GM18951 (cell line): ENCODE data around the gene NTN3.

Experiments used
- POLR2A ChIP-seq: IDR thresholded peaks from 4 replicates; pipeline ENCODE4 v1.6.1; 2011; ENCODE audit warnings: mild to moderate bottlenecking; ENCODE audit not compliant: insufficient read length, insufficient read depth; ENCODE audit errors: extremely low read depth
- in situ Hi-C: fragments of 300-500 bp; cut with MboI; formaldehyde crosslinking; loops from one replicate; pipeline ENCODE4 v1.12.0; 2022; ENCODE audit warnings: low sequenced_read_pairs, mixed read lengths, inconsistent platforms; ENCODE audit not compliant: unreplicated experiment

The NTN3 gene

GRCh38 chr16:2484898-2485508, 13.9 kb downstream of the NTN3 start:
- TF ChIP-seq POLR2A = no peak
- in situ Hi-C loops = no loop called here

GRCh38 chr16:2485811-2486507, 14.9 kb downstream of the NTN3 start:
- no peak for TF ChIP-seq POLR2A
- in situ Hi-C loops = no loop called here

GRCh38 chr16:2486645-2487516, 15.8 kb downstream of the NTN3 start:
- TF ChIP-seq POLR2A = peak; percentile 23
- in situ Hi-C loops = no loop called here

- in situ Hi-C loops = no loop called here
- no peak for TF ChIP-seq POLR2A
Measured at GRCh38 chr16:2487517-2487842, 16.4 kb downstream of the NTN3 start.

- TF ChIP-seq POLR2A = no peak
- in situ Hi-C loops = no loop called here
Measured at GRCh38 chr16:2487903-2488531, 16.9 kb downstream of the NTN3 start.

- in situ Hi-C loops = no loop called here
- TF ChIP-seq POLR2A = no peak
Measured at GRCh38 chr16:2489581-2489980, 18.5 kb downstream of the NTN3 start.

GRCh38 chr16:2490190-2491105, 19.4 kb downstream of the NTN3 start:
- in situ Hi-C loops = no loop called here
- TF ChIP-seq POLR2A = no peak

- in situ Hi-C loops = no loop called here
- no peak for TF ChIP-seq POLR2A
Measured at GRCh38 chr16:2492292-2492691, 21.2 kb downstream of the NTN3 start.

GRCh38 chr16:2493605-2494004, 22.5 kb downstream of the NTN3 start:
- in situ Hi-C loops = no loop called here
- no peak for TF ChIP-seq POLR2A

- in situ Hi-C loops = no loop called here
- TF ChIP-seq POLR2A = no peak
Measured at GRCh38 chr16:2494616-2495015, 23.5 kb downstream of the NTN3 start.

- in situ Hi-C loops = no loop called here
- TF ChIP-seq POLR2A = no peak
Measured at GRCh38 chr16:2495041-2495440, 23.9 kb downstream of the NTN3 start.
